ENCODE results near the gene URGCP. TPM values are rescaled to one million over a fixed set of nuclear protein-coding genes. Genes with fewer than 3 reads are reported as not detected.

The URGCP gene
- total and polyA plus RNA-seq, 2 of the 4 experiments (the other 2 are of a cell fraction) = 22.0 to 25.5 TPM

- DNase-seq (no peak), ATAC-seq (ENCODE audit: low read depth) (no peak)
- no peak overlapping the region for H4K8ac ChIP-seq (ENCODE audit: low read depth in 2 of 2, low read length in 2 of 2)
- H3K4me3 ChIP-seq (ENCODE audit: insufficient read depth, low read depth, low read length) = no peak overlapping the region
- H3K4ac ChIP-seq (ENCODE audit: low read depth, low read length) = no peak overlapping the region
- H3K9ac ChIP-seq (ENCODE audit: low read depth, low read length) = no peak overlapping the region
- TF ChIP-seq CEBPB (IDR thresholded peaks at IDR 0.05; ENCODE audit: low read depth, low read length) (no peak), MXI1 (IDR thresholded peaks at IDR 0.05; ENCODE audit: borderline replicate concordance, low read depth, low read length) (no peak), MAFK (IDR thresholded peaks at IDR 0.05; ENCODE audit: low read depth, low read length) (no peak), CTCF (conservative IDR thresholded peaks at IDR 0.05; ENCODE audit: low read depth, low read length) (no peak), SMC3 (IDR thresholded peaks at IDR 0.05; ENCODE audit: low read depth, low read length) (no peak), ELK1 (IDR thresholded peaks at IDR 0.05; ENCODE audit: borderline replicate concordance, low read depth, low read length) (no peak), FOS (IDR thresholded peaks at IDR 0.05; ENCODE audit: low read depth, low read length) (no peak), POLR2A (IDR thresholded peaks at IDR 0.05; ENCODE audit: low read depth, low read length) (no peak), RCOR1 (IDR thresholded peaks at IDR 0.05; ENCODE audit: insufficient replicate concordance, low read length) (no peak), CHD1 (IDR thresholded peaks at IDR 0.05; ENCODE audit: low read depth, low read length) (no peak), NFE2L2 (IDR thresholded peaks at IDR 0.05; ENCODE audit: low read depth, low read length) (no peak), RAD21 (IDR thresholded peaks at IDR 0.05; ENCODE audit: low read length) (no peak), USF2 (IDR thresholded peaks at IDR 0.05; ENCODE audit: low read depth, low read length) (no peak), MAZ (IDR thresholded peaks at IDR 0.05; ENCODE audit: borderline replicate concordance, low read depth, low read length) (no peak), RFX5 (IDR thresholded peaks at IDR 0.05; ENCODE audit: low read depth, low read length) (no peak)
- no peaks in the 10 kb centered on the region for H3K27me3 ChIP-seq (ENCODE audit: control insufficient read depth, insufficient read depth, low read length)
- no peaks in the 10 kb centered on the region for H3K36me3 ChIP-seq (ENCODE audit: control insufficient read depth, insufficient read depth, low read length)
- intact Hi-C loops (cut with micrococcal nuclease) = no loop called here
- no peak overlapping the region for H3K27ac ChIP-seq (ENCODE audit: insufficient read depth, low read length)
- H3K14ac ChIP-seq (replicated peaks; ENCODE audit: low read depth, low read length) = no peak overlapping the region
- H3K18ac ChIP-seq (ENCODE audit: low read depth, low read length) = no peak overlapping the region
- H4K5ac ChIP-seq (ENCODE audit: low read depth, low read length) = no peak overlapping the region
- H3K56ac ChIP-seq (ENCODE audit: extremely low read depth, insufficient read depth, low read length) = no peak overlapping the region
- 90% methylated on average over 3 of the region's 4 CpGs; no CpG with 5 or more reads in 1 of the 2 experiments for WGBS, 2 experiments (ENCODE audit: extremely low coverage in 2 of 2, insufficient read length in 1 of 2)
- POLR2A ChIA-PET (ENCODE audit: unreplicated experiment) = no interaction called here
- no peak overlapping the region for H2BK5ac ChIP-seq (ENCODE audit: low read depth, low read length, poor library complexity, severe bottlenecking)
- H4K20me1 ChIP-seq (ENCODE audit: insufficient read depth, low read length) = no peaks in the 10 kb centered on the region
- no peak overlapping the region for H4K91ac ChIP-seq (ENCODE audit: insufficient read depth, low read depth, low read length)
- CTCF ChIA-PET = no interaction called here
- no peak overlapping the region for H2AK9ac ChIP-seq (replicated peaks; ENCODE audit: low read depth, low read length, poor library complexity)
- in situ Hi-C loops (cut with MboI; ENCODE audit: low sequenced_read_pairs) = loop anchor here (25.0 kb wide), 1 partner anchor 906 kb away; the partner anchor contains the start of genes MRPL32 and PSMA2
- no peak overlapping the region for H2BK15ac ChIP-seq (ENCODE audit: low read depth, low read length)
- H3K9me3 ChIP-seq (ENCODE audit: control insufficient read depth, insufficient read depth, low read length) = no peaks in the 10 kb centered on the region
- no peak overlapping the region for H3K4me2 ChIP-seq (ENCODE audit: low read depth, low read length)
- no peak overlapping the region for H2BK120ac ChIP-seq (ENCODE audit: low read depth, low read length)
- no peaks in the 10 kb centered on the region for H3K9me1 ChIP-seq (ENCODE audit: insufficient read depth, low read length)
- dilution Hi-C loops (cut with HindIII; ENCODE audit: low sequenced_read_pairs, unreplicated experiment) = no loop called here
- BruUV-seq (replicated peaks) = no TSS peak
- H3K4me1 ChIP-seq (ENCODE audit: control insufficient read depth, insufficient read depth, low read length) = no peaks in the 10 kb centered on the region
- H3K23ac ChIP-seq (ENCODE audit: low read depth, low read length) = no peak overlapping the region
- H2BK20ac ChIP-seq (ENCODE audit: low read depth, low read length) = no peak overlapping the region
- H2AK5ac ChIP-seq (ENCODE audit: low read depth, low read length) = no peak overlapping the region
- no peaks in the 10 kb centered on the region for H3K79me1 ChIP-seq (ENCODE audit: low read depth in 1 of 2, low read length in 2 of 2)
- no peak overlapping the region for H2AFZ ChIP-seq (replicated peaks; ENCODE audit: low read length, poor library complexity)
Measured at GRCh38 chr7:43843296-43843695, 63.1 kb downstream of the URGCP start.
